SH-SY5Y (cell line): ENCODE data around the gene NARF.

Source experiments
- GATA2 ChIP-seq: IDR thresholded peaks from 2 replicates; pipeline ENCODE4 v1.6.1; 2011; ENCODE audit warnings: mild to moderate bottlenecking, low read depth, low read length
- GATA3 ChIP-seq: IDR thresholded peaks from 2 replicates; pipeline ENCODE4 v1.6.1; 2011; ENCODE audit warnings: low read depth, mild to moderate bottlenecking, low read length, moderate library complexity

DNA sequence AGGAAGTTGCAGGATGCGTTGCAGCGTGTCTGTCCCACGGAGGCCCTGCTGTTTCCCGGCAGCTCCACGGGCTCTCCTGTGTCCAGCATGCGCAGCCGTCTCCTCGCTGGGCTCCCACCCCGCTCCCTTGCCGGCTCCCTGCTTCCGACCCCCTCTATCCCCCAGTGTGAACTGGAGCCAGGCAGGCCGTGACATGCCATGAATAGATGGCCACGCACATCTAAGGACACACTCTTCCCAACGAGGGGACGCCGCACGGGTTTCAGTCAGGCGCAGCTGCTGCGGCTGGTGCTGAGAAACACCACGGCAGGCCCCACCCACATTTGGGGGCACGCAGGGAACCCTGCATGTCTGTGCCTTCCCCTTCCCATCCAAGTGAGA is 49.6 kb upstream of the NARF start:
- no peak for TF ChIP-seq GATA2
- TF ChIP-seq GATA3, result no peak
